Endothelial cell (in vitro differentiated cells): ENCODE results near the gene ITPK1. TPM values are rescaled to one million over a fixed set of nuclear protein-coding genes. Genes with fewer than 3 reads are reported as not detected.
"Not testable (repeated sequence)": the region's sequence is repeated elsewhere in the genome, so short reads cannot be mapped to it uniquely, and the experiment has no call there.

Experiments used
- DNase-seq: peaks from one replicate; pipeline ENCODE4 v3.0.0; 2021; ENCODE audit warnings: low spot score
- H3K27ac Mint-ChIP-seq: one replicate; pipeline ENCODE4 v1.8.0; 2021; ENCODE audit warnings: mixed read lengths, inconsistent platforms; ENCODE audit not compliant: unreplicated experiment
- H3K27me3 Mint-ChIP-seq: one replicate; pipeline ENCODE4 v1.8.0; 2021; ENCODE audit warnings: mild to moderate bottlenecking, moderate library complexity, mixed read lengths, inconsistent platforms; ENCODE audit not compliant: unreplicated experiment
- H3K36me3 Mint-ChIP-seq: one replicate; pipeline ENCODE4 v1.8.0; 2021; ENCODE audit warnings: mild to moderate bottlenecking, low read depth, mixed read lengths, inconsistent platforms; ENCODE audit not compliant: unreplicated experiment
- H3K4me1 Mint-ChIP-seq: one replicate; pipeline ENCODE4 v1.8.0; 2021; ENCODE audit warnings: mild to moderate bottlenecking, mixed read lengths, inconsistent platforms; ENCODE audit not compliant: unreplicated experiment
- H3K4me3 Mint-ChIP-seq: one replicate; pipeline ENCODE4 v1.8.0; 2021; ENCODE audit warnings: mild to moderate bottlenecking, mixed read lengths, inconsistent platforms; ENCODE audit not compliant: unreplicated experiment
- H3K9me3 Mint-ChIP-seq: one replicate; pipeline ENCODE4 v1.8.0; 2021; ENCODE audit warnings: mixed read lengths, inconsistent platforms; ENCODE audit not compliant: unreplicated experiment
- total RNA-seq: library from RNA; stranded (reverse); fragmentation: NEBNext Ultra II Directional; extraction: Animal tissue kit (Norgen Biotek cat#: 25700); gene quantifications from one replicate; pipeline ENCODE4 v1.2.1, GENCODE V29; 2021; ENCODE audit not compliant: unreplicated experiment
- TF ChIP-seq, protein P1 (sequence below): fragments of 200-600 bp; sonication (generic); IDR thresholded peaks from one replicate; pipeline ENCODE4 v1.5.0; 2021; ENCODE audit warnings: antibody characterized with exemption; ENCODE audit not compliant: unreplicated experiment

The ITPK1 gene
- total RNA-seq, 1 donor from 2014 or later: 39.2 TPM

DNA sequence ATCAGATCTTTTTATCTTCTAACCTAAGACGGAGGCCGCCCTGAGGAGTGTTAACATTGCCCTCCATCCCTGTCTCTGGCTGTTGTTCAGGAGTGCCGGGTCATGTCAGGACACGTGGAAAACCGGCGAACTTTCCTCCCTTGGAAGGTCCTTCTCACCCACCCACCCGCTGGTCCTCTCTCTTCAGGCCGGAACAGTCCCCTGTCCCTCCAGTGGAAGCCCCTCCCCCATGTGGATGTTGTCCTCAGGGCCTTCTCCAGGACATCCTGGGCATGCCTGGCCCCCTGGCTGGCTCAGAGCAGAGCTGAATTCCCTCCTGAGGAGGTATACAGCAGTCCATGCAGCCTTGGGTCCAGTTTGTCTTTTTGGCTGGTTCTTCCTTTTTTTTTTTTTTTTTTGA, 20.3 kb upstream of the ITPK1 start:
- Mint-ChIP-seq H3K4me1 (no peaks in the 10 kb centered on the region), H3K4me3 (no peak overlapping the region), H3K9me3 (no peaks in the 10 kb centered on the region), H3K36me3 (no peaks in the 10 kb centered on the region), H3K27me3 (no peaks in the 10 kb centered on the region), H3K27ac (no peak overlapping the region)
- DNase-seq: no peak
- TF ChIP-seq, protein P1, sequence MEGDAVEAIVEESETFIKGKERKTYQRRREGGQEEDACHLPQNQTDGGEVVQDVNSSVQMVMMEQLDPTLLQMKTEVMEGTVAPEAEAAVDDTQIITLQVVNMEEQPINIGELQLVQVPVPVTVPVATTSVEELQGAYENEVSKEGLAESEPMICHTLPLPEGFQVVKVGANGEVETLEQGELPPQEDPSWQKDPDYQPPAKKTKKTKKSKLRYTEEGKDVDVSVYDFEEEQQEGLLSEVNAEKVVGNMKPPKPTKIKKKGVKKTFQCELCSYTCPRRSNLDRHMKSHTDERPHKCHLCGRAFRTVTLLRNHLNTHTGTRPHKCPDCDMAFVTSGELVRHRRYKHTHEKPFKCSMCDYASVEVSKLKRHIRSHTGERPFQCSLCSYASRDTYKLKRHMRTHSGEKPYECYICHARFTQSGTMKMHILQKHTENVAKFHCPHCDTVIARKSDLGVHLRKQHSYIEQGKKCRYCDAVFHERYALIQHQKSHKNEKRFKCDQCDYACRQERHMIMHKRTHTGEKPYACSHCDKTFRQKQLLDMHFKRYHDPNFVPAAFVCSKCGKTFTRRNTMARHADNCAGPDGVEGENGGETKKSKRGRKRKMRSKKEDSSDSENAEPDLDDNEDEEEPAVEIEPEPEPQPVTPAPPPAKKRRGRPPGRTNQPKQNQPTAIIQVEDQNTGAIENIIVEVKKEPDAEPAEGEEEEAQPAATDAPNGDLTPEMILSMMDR: no peak

DNA sequence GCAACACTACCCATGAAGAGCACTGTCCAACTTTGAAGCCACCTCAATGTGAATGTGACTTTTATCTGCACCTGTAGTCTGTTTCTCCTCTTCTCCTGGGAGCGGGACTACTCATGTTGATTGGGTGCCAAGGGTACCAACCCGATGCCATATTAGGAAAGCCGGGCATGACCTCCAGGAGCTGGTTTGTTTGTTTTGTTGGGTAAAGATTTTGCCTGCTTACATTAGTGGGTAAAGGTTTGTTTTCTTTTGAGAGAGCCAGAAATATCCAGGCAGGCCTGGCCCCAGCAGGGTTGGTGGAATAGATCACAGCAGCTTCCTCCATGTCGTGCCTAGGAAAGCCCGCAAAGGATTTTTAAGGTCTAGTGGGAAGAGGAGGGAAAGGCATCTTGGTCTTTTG, 19.7 kb upstream of the ITPK1 start:
- no peaks in the 10 kb centered on the region for H3K9me3 Mint-ChIP-seq
- no peaks in the 10 kb centered on the region for H3K27me3 Mint-ChIP-seq
- H3K36me3 Mint-ChIP-seq: no peaks in the 10 kb centered on the region
- TF ChIP-seq, protein P1: no peak
- H3K4me3 Mint-ChIP-seq: no peak overlapping the region
- H3K4me1 Mint-ChIP-seq: no peaks in the 10 kb centered on the region
- H3K27ac Mint-ChIP-seq: no peak overlapping the region
- no peak for DNase-seq

DNA sequence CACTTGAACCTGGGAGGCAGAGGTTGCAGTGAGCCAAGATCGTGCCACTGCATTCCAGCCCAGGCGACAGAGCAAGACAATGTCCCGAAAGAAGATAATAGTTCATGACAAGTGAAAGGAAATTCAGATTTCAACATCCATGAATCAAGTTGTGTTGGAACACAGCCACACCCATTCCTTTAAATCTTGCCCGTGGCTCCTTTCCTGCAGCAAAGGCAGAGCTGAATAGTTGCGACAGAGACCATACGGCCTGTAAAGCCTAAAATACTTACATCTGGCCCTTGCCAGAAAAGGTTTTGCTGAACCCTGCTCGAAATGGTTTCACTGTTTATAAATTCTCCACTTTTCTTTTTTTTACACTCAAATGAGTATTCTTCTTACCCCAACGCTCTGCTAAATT, 17.7 kb upstream of the ITPK1 start:
- Mint-ChIP-seq H3K9me3 (no peaks in the 10 kb centered on the region), H3K36me3 (no peaks in the 10 kb centered on the region), H3K4me1 (no peaks in the 10 kb centered on the region), H3K27ac (no peak overlapping the region), H3K4me3 (no peak overlapping the region), H3K27me3 (peaks cover 2% of the 10 kb centered on the region)
- TF ChIP-seq, protein P1: no peak
- DNase-seq: no peak

DNA sequence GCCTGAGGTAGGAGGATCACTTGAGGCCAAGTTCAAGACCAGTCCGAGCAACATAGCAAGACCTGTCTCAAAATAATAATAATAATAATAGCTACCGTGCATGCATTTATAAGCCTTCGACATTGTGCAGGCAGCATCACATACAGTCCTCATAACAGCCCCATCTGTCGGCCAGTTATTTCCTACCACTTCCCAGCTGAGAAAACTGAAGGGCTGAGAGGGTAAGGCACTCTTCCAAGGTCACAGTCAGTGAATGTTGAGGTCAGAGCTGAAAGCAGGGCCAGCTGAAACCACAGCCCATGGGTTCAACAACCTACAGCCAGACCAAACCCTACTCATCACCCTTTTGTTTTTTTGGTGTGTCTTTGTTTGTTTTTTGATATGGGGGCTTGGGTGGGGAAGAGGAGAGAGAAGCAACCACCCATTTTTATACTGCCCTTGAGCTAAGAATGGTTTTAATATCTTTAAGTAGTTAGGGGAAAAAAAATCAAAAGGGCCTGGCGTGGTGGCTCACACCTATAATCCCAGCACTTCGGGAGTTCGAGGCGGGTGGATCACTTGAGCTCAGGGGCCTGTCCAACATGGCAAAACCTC, 16.8 kb upstream of the ITPK1 start:
- TF ChIP-seq, protein P1: no peak
- H3K4me3 Mint-ChIP-seq: no peak overlapping the region
- no peaks in the 10 kb centered on the region for H3K36me3 Mint-ChIP-seq

DNA sequence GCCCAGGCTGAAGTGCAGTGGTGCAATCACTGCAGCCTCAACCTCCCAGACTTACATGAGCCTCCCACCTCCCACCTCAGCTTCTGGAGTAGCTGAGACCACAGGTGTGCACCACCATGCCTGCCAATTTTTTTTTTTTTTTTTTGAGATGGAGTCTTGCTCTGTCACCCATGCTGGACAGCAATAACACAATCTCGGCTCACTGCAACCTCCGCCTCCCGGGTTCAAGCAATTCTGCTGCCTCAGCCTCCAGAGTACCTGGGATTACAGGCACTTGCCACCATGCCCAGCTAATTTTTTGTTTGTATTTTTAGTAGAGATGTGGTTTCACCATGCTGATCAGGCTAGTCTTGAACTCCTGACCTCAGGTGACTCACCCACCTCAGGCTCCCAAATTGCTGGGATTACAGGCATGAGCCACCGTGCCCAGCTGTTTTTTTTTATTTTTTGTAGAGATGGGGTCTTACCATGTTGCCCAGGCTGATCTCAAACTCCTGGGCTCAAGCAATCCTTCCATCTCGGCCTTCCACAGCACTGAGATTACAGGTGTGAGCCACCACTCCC, 15.6 kb upstream of the ITPK1 start:
- not testable (repeated sequence) for H3K27me3 Mint-ChIP-seq, H3K9me3 Mint-ChIP-seq, H3K4me1 Mint-ChIP-seq, H3K4me3 Mint-ChIP-seq, H3K36me3 Mint-ChIP-seq, DNase-seq, H3K27ac Mint-ChIP-seq

More for the DNA sequence above, 16.8 kb upstream of the ITPK1 start:
- Mint-ChIP-seq H3K27me3 (peaks cover 2% of the 10 kb centered on the region), H3K4me1 (no peaks in the 10 kb centered on the region), H3K27ac (no peak overlapping the region), H3K9me3 (no peaks in the 10 kb centered on the region)
- DNase-seq: peak; percentile 31
